SK-N-SH (cell line): ENCODE results near the gene MAPK14.
"Not testable (repeated sequence)": the region's sequence is repeated elsewhere in the genome, so short reads cannot be mapped to it uniquely, and the experiment has no call there.

Source experiments
- FOXJ3 ChIP-seq: sonication (generic); formaldehyde crosslinking; IDR thresholded peaks from 2 replicates; pipeline ENCODE4 v1.5.1; 2020; ENCODE audit warnings: mild to moderate bottlenecking, missing genetic modification reagents
- IRF3 ChIP-seq: fragments of 150-350 bp; IDR thresholded peaks from 2 replicates; pipeline ENCODE4 v1.6.1; 2016; ENCODE audit warnings: mild to moderate bottlenecking, low read depth, low read length
- MXI1 ChIP-seq: IDR thresholded peaks from 2 replicates; pipeline ENCODE4 v1.6.1; 2012; ENCODE audit warnings: mild to moderate bottlenecking, low read depth, low read length, improper control_type of control experiment
- POLR2AphosphoS5 ChIP-seq: IDR thresholded peaks from 2 replicates; pipeline ENCODE4 v1.6.1; 2012; ENCODE audit warnings: low read depth, low read length
- RCOR1 ChIP-seq: fragments of 150-350 bp; IDR thresholded peaks from 2 replicates; pipeline ENCODE4 v1.6.1; 2017; ENCODE audit warnings: antibody characterized with exemption, low read length
- RFX5 ChIP-seq: IDR thresholded peaks from 2 replicates; pipeline ENCODE4 v1.6.1; 2012; ENCODE audit warnings: mild to moderate bottlenecking, improper control_type of control experiment, low read length
- SMC3 ChIP-seq: IDR thresholded peaks from 2 replicates; pipeline ENCODE4 v1.6.1; 2012; ENCODE audit warnings: low read depth, low read length, improper control_type of control experiment
- YY1 ChIP-seq: IDR thresholded peaks from 2 replicates; pipeline ENCODE4 v1.4.0; 2012; ENCODE audit warnings: low read depth, mild to moderate bottlenecking
- TF ChIP-seq, protein P1 (sequence below): fragments of 150-350 bp; IDR thresholded peaks from 2 replicates; pipeline ENCODE4 v1.6.1; 2017; ENCODE audit warnings: antibody characterized with exemption, low read length, low read depth, borderline replicate concordance
- TF ChIP-seq, protein P2 (sequence below): IDR thresholded peaks from 2 replicates; pipeline ENCODE4 v1.6.1; 2012; ENCODE audit warnings: mild to moderate bottlenecking, low read depth, low read length, moderate library complexity
- TF ChIP-seq, protein P3 (sequence below): IDR thresholded peaks from 2 replicates; pipeline ENCODE4 v1.4.0; 2012; ENCODE audit warnings: low read depth

GRCh38 chr6:36088204-36088603 lies 60.6 kb downstream of the MAPK14 start:
- TF ChIP-seq SMC3; FOXJ3 (CRISPR knock-in tag); RFX5; RCOR1; IRF3; YY1; MXI1; POLR2AphosphoS5: not testable (repeated sequence)
- TF ChIP-seq, protein P1, sequence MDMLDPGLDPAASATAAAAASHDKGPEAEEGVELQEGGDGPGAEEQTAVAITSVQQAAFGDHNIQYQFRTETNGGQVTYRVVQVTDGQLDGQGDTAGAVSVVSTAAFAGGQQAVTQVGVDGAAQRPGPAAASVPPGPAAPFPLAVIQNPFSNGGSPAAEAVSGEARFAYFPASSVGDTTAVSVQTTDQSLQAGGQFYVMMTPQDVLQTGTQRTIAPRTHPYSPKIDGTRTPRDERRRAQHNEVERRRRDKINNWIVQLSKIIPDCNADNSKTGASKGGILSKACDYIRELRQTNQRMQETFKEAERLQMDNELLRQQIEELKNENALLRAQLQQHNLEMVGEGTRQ, result not testable (repeated sequence)
- TF ChIP-seq, protein P2, sequence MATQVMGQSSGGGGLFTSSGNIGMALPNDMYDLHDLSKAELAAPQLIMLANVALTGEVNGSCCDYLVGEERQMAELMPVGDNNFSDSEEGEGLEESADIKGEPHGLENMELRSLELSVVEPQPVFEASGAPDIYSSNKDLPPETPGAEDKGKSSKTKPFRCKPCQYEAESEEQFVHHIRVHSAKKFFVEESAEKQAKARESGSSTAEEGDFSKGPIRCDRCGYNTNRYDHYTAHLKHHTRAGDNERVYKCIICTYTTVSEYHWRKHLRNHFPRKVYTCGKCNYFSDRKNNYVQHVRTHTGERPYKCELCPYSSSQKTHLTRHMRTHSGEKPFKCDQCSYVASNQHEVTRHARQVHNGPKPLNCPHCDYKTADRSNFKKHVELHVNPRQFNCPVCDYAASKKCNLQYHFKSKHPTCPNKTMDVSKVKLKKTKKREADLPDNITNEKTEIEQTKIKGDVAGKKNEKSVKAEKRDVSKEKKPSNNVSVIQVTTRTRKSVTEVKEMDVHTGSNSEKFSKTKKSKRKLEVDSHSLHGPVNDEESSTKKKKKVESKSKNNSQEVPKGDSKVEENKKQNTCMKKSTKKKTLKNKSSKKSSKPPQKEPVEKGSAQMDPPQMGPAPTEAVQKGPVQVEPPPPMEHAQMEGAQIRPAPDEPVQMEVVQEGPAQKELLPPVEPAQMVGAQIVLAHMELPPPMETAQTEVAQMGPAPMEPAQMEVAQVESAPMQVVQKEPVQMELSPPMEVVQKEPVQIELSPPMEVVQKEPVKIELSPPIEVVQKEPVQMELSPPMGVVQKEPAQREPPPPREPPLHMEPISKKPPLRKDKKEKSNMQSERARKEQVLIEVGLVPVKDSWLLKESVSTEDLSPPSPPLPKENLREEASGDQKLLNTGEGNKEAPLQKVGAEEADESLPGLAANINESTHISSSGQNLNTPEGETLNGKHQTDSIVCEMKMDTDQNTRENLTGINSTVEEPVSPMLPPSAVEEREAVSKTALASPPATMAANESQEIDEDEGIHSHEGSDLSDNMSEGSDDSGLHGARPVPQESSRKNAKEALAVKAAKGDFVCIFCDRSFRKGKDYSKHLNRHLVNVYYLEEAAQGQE, result not testable (repeated sequence)
- TF ChIP-seq, protein P3, sequence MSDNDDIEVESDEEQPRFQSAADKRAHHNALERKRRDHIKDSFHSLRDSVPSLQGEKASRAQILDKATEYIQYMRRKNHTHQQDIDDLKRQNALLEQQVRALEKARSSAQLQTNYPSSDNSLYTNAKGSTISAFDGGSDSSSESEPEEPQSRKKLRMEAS, result not testable (repeated sequence)
